ENCODE measurements around the gene GAD2. TPM values are rescaled to one million over a fixed set of nuclear protein-coding genes. Genes with fewer than 3 reads are reported as not detected.

Gene GAD2
- total RNA-seq, 3 donors from 2014 or later (not counting 1 experiment from before 2014, with no cell fraction given) = not detected

- ATAC-seq (no peak), DNase-seq (no peak)
- Histone ChIP-seq H3K27ac (ENCODE audit: low read length) (no peak overlapping the region), H3K27me3 (ENCODE audit: control insufficient read depth, insufficient read depth, low read length) (no peaks in the 10 kb centered on the region), H3K36me3 (ENCODE audit: control insufficient read depth, insufficient read depth, low read length) (no peaks in the 10 kb centered on the region), H3K9me3 (ENCODE audit: control insufficient read depth, insufficient read depth, low read length) (no peaks in the 10 kb centered on the region), H3K4me3 (ENCODE audit: low read length) (no peak overlapping the region), H3K4me1 (ENCODE audit: control insufficient read depth, insufficient read depth, low read length) (no peaks in the 10 kb centered on the region)
- peaks cover 9% of the 10 kb centered on the region in 2 donors for H3K27me3 Mint-ChIP-seq (ENCODE audit: low read depth in 2 of 2)
- WGBS (ENCODE audit: insufficient coverage) = 91% methylated on average over 9 of the region's 9 CpGs
- TF ChIP-seq CTCF (IDR thresholded peaks at IDR 0.05) = no peak
- no peaks in the 10 kb centered on the region for H3K36me3 Mint-ChIP-seq
- H3K9me3 Mint-ChIP-seq = no peaks in the 10 kb centered on the region
- no peaks in the 10 kb centered on the region for H3K4me1 Mint-ChIP-seq
- intact Hi-C loops (cut with micrococcal nuclease) = no loop called here
- no peak overlapping the region for H3K4me3 Mint-ChIP-seq
- no peak overlapping the region for H3K27ac Mint-ChIP-seq
Measured at GRCh38 chr10:26198119-26198518, 18.5 kb upstream of the GAD2 start.

- Mint-ChIP-seq H3K4me3 (no peak overlapping the region), H3K36me3 (no peaks in the 10 kb centered on the region), H3K4me1 (no peaks in the 10 kb centered on the region), H3K27me3 (ENCODE audit: low read depth in 2 of 2) (peaks cover 9% of the 10 kb centered on the region in 2 donors), H3K9me3 (no peaks in the 10 kb centered on the region), H3K27ac (no peak overlapping the region)
- intact Hi-C loops (cut with micrococcal nuclease) = no loop called here
- Histone ChIP-seq H3K27me3 (ENCODE audit: control insufficient read depth, insufficient read depth, low read length) (no peaks in the 10 kb centered on the region), H3K9me3 (ENCODE audit: control insufficient read depth, insufficient read depth, low read length) (no peaks in the 10 kb centered on the region), H3K36me3 (ENCODE audit: control insufficient read depth, insufficient read depth, low read length) (no peaks in the 10 kb centered on the region), H3K4me3 (ENCODE audit: low read length) (no peak overlapping the region), H3K27ac (ENCODE audit: low read length) (no peak overlapping the region), H3K4me1 (ENCODE audit: control insufficient read depth, insufficient read depth, low read length) (no peaks in the 10 kb centered on the region)
- ATAC-seq = no peak
- WGBS (ENCODE audit: insufficient coverage) = 74% methylated on average over 4 of the region's 4 CpGs
- no peak for TF ChIP-seq CTCF (IDR thresholded peaks at IDR 0.05)
- no peak for DNase-seq
Measured at GRCh38 chr10:26199841-26200240, 16.7 kb upstream of the GAD2 start.

- intact Hi-C loops (cut with micrococcal nuclease) = no loop called here
- WGBS (ENCODE audit: insufficient coverage) = 83% methylated on average over 1 of the region's 2 CpGs
- no peak overlapping the region for H3K27ac Mint-ChIP-seq
Measured at GRCh38 chr10:26205223-26205622, 11.4 kb upstream of the GAD2 start.

More at GRCh38 chr10:26205223-26205622, 11.4 kb upstream of the GAD2 start:
- TF ChIP-seq CTCF (IDR thresholded peaks at IDR 0.05) = no peak
- Histone ChIP-seq H3K9me3 (ENCODE audit: control insufficient read depth, insufficient read depth, low read length) (no peaks in the 10 kb centered on the region), H3K27ac (ENCODE audit: low read length) (no peak overlapping the region), H3K27me3 (ENCODE audit: control insufficient read depth, insufficient read depth, low read length) (peaks cover 12% of the 10 kb centered on the region), H3K4me1 (ENCODE audit: control insufficient read depth, insufficient read depth, low read length) (no peaks in the 10 kb centered on the region), H3K4me3 (ENCODE audit: low read length) (no peak overlapping the region), H3K36me3 (ENCODE audit: control insufficient read depth, insufficient read depth, low read length) (no peaks in the 10 kb centered on the region)
- Mint-ChIP-seq H3K27me3 (ENCODE audit: low read depth in 2 of 2) (peaks cover 5 to 18% of the 10 kb centered on the region in 2 donors), H3K9me3 (no peaks in the 10 kb centered on the region), H3K36me3 (no peaks in the 10 kb centered on the region), H3K4me1 (no peaks in the 10 kb centered on the region), H3K4me3 (no peak overlapping the region)
- no peak for ATAC-seq
- no peak for DNase-seq

Measured in natural killer cell (primary cell).